HEK293 (cell line): Measurements from ENCODE around the gene PLCB1.

Experiments
- CTCF ChIA-PET: fragments of 350-600 bp; formaldehyde crosslinking; extraction: SDS; loops from one replicate; lab custom pipeline; 2021; ENCODE audit warnings: antibody characterized with exemption; lab: Yijun Ruan, JAX
- POLR2A ChIA-PET: fragments of 300-600 bp; formaldehyde crosslinking; extraction: SDS; loops from one replicate; lab custom pipeline; 2020; ENCODE audit warnings: antibody characterized with exemption, inconsistent platforms; lab: Yijun Ruan, JAX
- H3K27ac ChIP-seq: fragments of 200-500 bp; sonication (Bioruptor generic); 2 replicates; pipeline ENCODE4 v1.5.1; 2014; ENCODE audit warnings: low read depth, low read length, control low read depth, inconsistent platforms; ENCODE audit errors: extremely low read depth
- H3K36me3 ChIP-seq, 2 experiments: fragments of 200-500 bp in 1 of 2; sonication (Bioruptor generic) in 1 of 2; 1 replicate in 1 of 2; 2 replicates in 1 of 2; pipeline ENCODE4 v1.5.1; 2014 to 2017; ENCODE audit warnings: inconsistent platforms in 2 of 2, low read length in 2 of 2; ENCODE audit not compliant: control insufficient read depth in 2 of 2, insufficient read depth in 1 of 2
- H3K4me1 ChIP-seq: fragments of 200-500 bp; sonication (Bioruptor generic); 2 replicates; pipeline ENCODE4 v1.5.1; 2014; ENCODE audit warnings: mild to moderate bottlenecking, low read length, inconsistent platforms; ENCODE audit not compliant: control insufficient read depth, insufficient read depth
- H3K4me3 ChIP-seq: 2 replicates; pipeline ENCODE4 v1.5.1; 2011; ENCODE audit warnings: low read depth, mild to moderate bottlenecking, control low read depth, low read length, moderate library complexity
- H3K9me3 ChIP-seq: fragments of 200-500 bp; sonication (Bioruptor generic); 2 replicates; pipeline ENCODE4 v1.5.1; 2014; ENCODE audit warnings: low read depth, low read length, inconsistent platforms; ENCODE audit not compliant: control insufficient read depth, insufficient read depth
- CTCF ChIP-seq: fragments of 450-650 bp; formaldehyde crosslinking; IDR thresholded peaks from 2 replicates; pipeline ENCODE4 v1.5.1; 2016; ENCODE audit warnings: missing biosample characterization, missing genetic modification characterization
- HIC1 ChIP-seq: fragments of 450-650 bp; formaldehyde crosslinking; IDR thresholded peaks from 2 replicates; pipeline ENCODE4 v1.5.1; 2016; ENCODE audit warnings: missing biosample characterization, missing genetic modification characterization
- HOXD13 ChIP-seq: sonication (generic); formaldehyde crosslinking; IDR thresholded peaks from 2 replicates; pipeline ENCODE4 v1.8.0; 2022; ENCODE audit warnings: missing genetic modification reagents, borderline replicate concordance
- OVOL3 ChIP-seq: fragments of 450-650 bp; formaldehyde crosslinking; IDR thresholded peaks from 2 replicates; pipeline ENCODE4 v1.5.1; 2016; ENCODE audit warnings: missing biosample characterization, missing genetic modification characterization
- PRDM1 ChIP-seq: fragments of 450-650 bp; formaldehyde crosslinking; IDR thresholded peaks from 2 replicates; pipeline ENCODE4; 2016; ENCODE audit warnings: missing biosample characterization, missing genetic modification characterization
- PRDM6 ChIP-seq: fragments of 450-650 bp; formaldehyde crosslinking; IDR thresholded peaks from 2 replicates; pipeline ENCODE4 v1.5.1; 2017; ENCODE audit warnings: missing biosample characterization, missing genetic modification characterization
- REPIN1 ChIP-seq: fragments of 450-650 bp; formaldehyde crosslinking; IDR thresholded peaks from 2 replicates; pipeline ENCODE4 v1.5.1; 2017; ENCODE audit warnings: missing biosample characterization, missing genetic modification characterization, low read depth
- WT1 ChIP-seq: fragments of 450-650 bp; formaldehyde crosslinking; IDR thresholded peaks from 2 replicates; pipeline ENCODE4 v1.5.1; 2016; ENCODE audit warnings: missing biosample characterization, missing genetic modification characterization
- ZBTB26 ChIP-seq: fragments of 450-650 bp; formaldehyde crosslinking; optimal IDR thresholded peaks from 2 replicates; pipeline ENCODE3; 2016; ENCODE audit warnings: missing biosample characterization, mild to moderate bottlenecking, missing genetic modification characterization
- ZBTB7A ChIP-seq: fragments of 450-650 bp; formaldehyde crosslinking; IDR thresholded peaks from 2 replicates; pipeline ENCODE4 v1.5.1; 2016; ENCODE audit warnings: low read depth, missing biosample characterization, missing genetic modification characterization
- ZNF140 ChIP-seq: fragments of 450-650 bp; formaldehyde crosslinking; IDR thresholded peaks from 2 replicates; pipeline ENCODE4 v1.5.1; 2016; ENCODE audit warnings: missing biosample characterization, missing genetic modification characterization
- ZNF221 ChIP-seq: fragments of 450-650 bp; formaldehyde crosslinking; IDR thresholded peaks from 2 replicates; pipeline ENCODE4 v1.5.1; 2017; ENCODE audit warnings: missing biosample characterization, missing genetic modification characterization, borderline replicate concordance
- ZNF223 ChIP-seq: fragments of 450-650 bp; formaldehyde crosslinking; IDR thresholded peaks from 2 replicates; pipeline ENCODE4 v1.5.1; 2016; ENCODE audit warnings: missing biosample characterization, missing genetic modification characterization
- ZNF239 ChIP-seq: fragments of 450-650 bp; formaldehyde crosslinking; IDR thresholded peaks from 2 replicates; pipeline ENCODE4 v1.5.1; 2016; ENCODE audit warnings: missing biosample characterization, missing genetic modification characterization
- ZNF26 ChIP-seq: fragments of 450-650 bp; formaldehyde crosslinking; IDR thresholded peaks from 2 replicates; pipeline ENCODE4 v1.5.1; 2016; ENCODE audit warnings: missing biosample characterization, missing genetic modification characterization
- ZNF335 ChIP-seq: fragments of 450-650 bp; formaldehyde crosslinking; conservative IDR thresholded peaks from 2 replicates; pipeline ENCODE4 v1.5.1; 2016; ENCODE audit warnings: missing biosample characterization, missing genetic modification characterization
- ZNF48 ChIP-seq: fragments of 450-650 bp; formaldehyde crosslinking; IDR thresholded peaks from 2 replicates; pipeline ENCODE4 v1.5.1; 2016; ENCODE audit warnings: missing biosample characterization, missing genetic modification characterization
- ZNF488 ChIP-seq: fragments of 450-650 bp; formaldehyde crosslinking; IDR thresholded peaks from 2 replicates; pipeline ENCODE4 v1.5.1; 2016; ENCODE audit warnings: missing biosample characterization, missing genetic modification characterization
- ZSCAN16 ChIP-seq: fragments of 450-650 bp; formaldehyde crosslinking; IDR thresholded peaks from 2 replicates; pipeline ENCODE4 v1.5.1; 2016; ENCODE audit warnings: missing biosample characterization, missing genetic modification characterization

PLCB1 gene

GRCh38 chr20:8317448-8317847, 185.4 kb downstream of the PLCB1 start:
- Histone ChIP-seq H3K4me3 (no peak overlapping the region), H3K9me3 (no peaks in the 10 kb centered on the region), H3K4me1 (no peaks in the 10 kb centered on the region), H3K27ac (no peak overlapping the region), H3K36me3 (no peaks in the 10 kb centered on the region)
- no peak for TF ChIP-seq ZNF335 (tag by site-specific recombination)
- ChIA-PET CTCF (interaction anchor here (0.7 to 1.5 kb wide), 3 partner anchors 11 to 674 kb away, joined by 3 to 10 read pairs (median 3); no protein-coding TSS in a partner anchor), POLR2A (no interaction called here)

- H3K4me3 ChIP-seq, result no peak overlapping the region
- H3K4me1 ChIP-seq, result no peaks in the 10 kb centered on the region
- ChIA-PET POLR2A (no interaction called here), CTCF (interaction anchor here (0.7 kb wide), 1 partner anchor 30 kb away, joined by 3 read pairs; no protein-coding TSS in a partner anchor)
- no peak for TF ChIP-seq PRDM6
- no peak for TF ChIP-seq ZNF140 (tag by site-specific recombination)
- no peak for TF ChIP-seq ZNF48 (tag by site-specific recombination)
- no peak for TF ChIP-seq HOXD13
- TF ChIP-seq ZNF223, result no peak
- no peak for TF ChIP-seq ZSCAN16 (tag by site-specific recombination)
- no peak for TF ChIP-seq ZNF26 (tag by site-specific recombination)
- no peak for TF ChIP-seq ZBTB7A (tag by site-specific recombination)
- TF ChIP-seq REPIN1 (tag by site-specific recombination), result no peak
- no peak for TF ChIP-seq ZNF221 (tag by site-specific recombination)
- no peak for TF ChIP-seq ZBTB26 (tag by site-specific recombination)
- TF ChIP-seq CTCF, result no peak
- TF ChIP-seq OVOL3 (tag by site-specific recombination), result no peak
- TF ChIP-seq ZNF239, result no peak
- no peaks in the 10 kb centered on the region for H3K36me3 ChIP-seq
- H3K9me3 ChIP-seq, result no peaks in the 10 kb centered on the region
- H3K27ac ChIP-seq, result no peak overlapping the region
Measured at GRCh38 chr20:8318965-8319625, 187.0 kb downstream of the PLCB1 start.

- Histone ChIP-seq H3K9me3 (no peaks in the 10 kb centered on the region), H3K4me1 (no peaks in the 10 kb centered on the region), H3K36me3 (no peaks in the 10 kb centered on the region), H3K27ac (no peak overlapping the region), H3K4me3 (no peak overlapping the region)
- no peak for TF ChIP-seq ZNF488
- no peak for TF ChIP-seq HOXD13
- no peak for TF ChIP-seq HIC1 (tag by site-specific recombination)
- no peak for TF ChIP-seq WT1 (tag by site-specific recombination)
- TF ChIP-seq PRDM1, result no peak
- POLR2A ChIA-PET, result no interaction called here
- CTCF ChIA-PET, result no interaction called here
Measured at GRCh38 chr20:8320306-8320705, 188.2 kb downstream of the PLCB1 start.
